Stimulated activated CD4-positive, alpha-beta T cell treated with anti-CD3 and anti-CD28 coated beads, Interleukin-2, amount 100 ng/mL, for 48 hours (primary cell): ENCODE data around the gene KCNJ10.
"Not testable (repeated sequence)": the region's sequence is repeated elsewhere in the genome, so short reads cannot be mapped to it uniquely, and the experiment has no call there.

Source experiments
- DNase-seq, 2 donors: peaks; one replicate each; pipeline ENCODE4 v3.0.0-alpha.2; 2020

KCNJ10 gene

DNA sequence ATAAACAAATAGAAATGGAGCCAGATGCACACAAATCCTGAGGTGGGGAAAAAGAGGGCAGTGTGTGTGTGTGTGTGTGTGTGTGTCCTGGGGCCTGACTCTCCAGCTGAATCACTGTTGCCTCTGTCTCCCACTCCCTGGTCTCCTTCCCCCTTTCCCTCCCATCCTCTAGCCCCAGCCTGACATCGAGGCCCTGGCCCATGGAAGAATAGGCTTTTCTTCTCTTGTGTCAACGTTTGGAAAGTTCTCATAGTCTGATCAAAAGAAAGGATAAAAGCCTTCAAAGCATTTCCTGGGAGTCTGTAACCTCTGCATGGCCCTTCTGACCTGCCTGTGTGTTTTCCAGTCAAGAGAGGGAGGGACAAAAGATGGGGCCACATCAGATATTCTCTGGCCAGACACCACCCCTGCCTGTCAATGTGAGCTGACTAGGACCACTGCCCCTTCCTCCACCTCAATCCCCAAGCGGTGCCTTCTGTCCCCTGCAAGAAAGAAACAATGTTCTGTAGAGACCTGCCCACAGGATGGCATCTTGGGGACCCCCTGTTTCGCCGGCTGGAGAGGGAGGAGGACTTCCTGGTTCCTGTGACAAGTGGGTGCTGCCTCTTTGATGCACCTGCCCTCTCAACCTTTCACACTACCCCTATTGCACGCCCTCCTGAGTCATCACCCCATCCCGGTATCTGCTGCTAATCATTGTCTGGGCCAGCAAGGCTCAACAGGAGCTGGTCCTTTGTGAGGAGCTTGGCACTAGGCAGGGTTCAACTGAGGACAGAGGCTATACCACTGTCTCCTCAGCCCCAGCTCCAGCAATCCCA is 16.2 kb downstream of the KCNJ10 start:
- no peak for DNase-seq

DNA sequence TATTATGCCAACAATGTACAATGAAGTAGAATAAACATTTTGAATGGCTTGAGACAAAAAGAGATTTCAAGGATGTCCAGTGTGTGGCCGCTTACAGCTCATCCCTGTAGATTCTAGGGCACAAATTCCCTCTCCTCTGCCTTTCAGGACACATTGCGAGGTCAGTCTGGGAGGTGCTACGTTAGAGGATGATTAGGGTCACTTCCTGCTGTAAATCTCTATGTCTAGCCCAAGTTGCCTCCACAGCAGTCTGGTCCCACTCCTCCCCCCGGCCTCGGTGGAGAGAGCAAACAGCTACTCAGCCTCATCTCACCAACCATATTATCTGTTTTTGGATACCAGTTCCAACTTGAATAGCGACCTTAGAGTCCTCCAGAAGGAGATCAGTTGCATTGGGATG is 17.0 kb downstream of the KCNJ10 start:
- no peak for DNase-seq

DNA sequence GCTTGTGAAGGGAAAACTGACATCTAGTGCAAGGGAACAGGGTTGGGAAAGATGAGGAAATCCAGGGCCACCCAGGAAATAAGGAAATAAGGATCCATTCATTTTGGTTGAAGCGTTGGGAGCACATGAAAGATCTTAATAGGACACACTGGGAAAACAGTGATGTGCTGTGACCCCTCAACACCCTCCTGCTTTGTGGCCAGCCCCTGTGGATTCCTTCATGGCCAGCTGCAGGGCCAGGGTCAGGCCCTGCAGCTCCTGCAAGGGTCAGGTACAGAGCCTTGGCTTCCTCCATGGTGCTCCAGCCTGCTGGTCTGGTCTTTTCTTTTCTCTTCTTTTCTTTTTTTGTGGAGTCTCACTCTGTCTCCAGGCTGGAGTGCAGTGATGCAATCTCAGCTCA is 19.3 kb downstream of the KCNJ10 start:
- no peak for DNase-seq

DNA sequence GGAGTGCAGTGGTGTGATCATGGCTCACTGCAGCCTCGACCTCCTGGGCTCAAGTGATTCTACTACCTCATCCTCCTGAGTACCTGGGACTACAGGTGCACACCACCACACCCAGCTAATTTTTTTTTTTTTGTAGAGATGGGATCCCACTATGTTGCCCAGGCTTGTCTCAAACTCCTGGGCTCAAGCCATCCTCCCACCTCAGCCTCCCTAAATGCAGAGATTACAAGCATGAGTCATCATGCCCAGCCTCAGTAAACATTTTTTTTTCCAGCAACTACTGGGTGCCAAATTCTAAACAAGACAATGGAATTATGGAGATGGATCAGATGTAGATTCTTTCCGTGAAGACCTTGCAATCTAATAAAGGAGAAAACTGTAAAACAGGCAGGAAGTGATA is 19.8 kb downstream of the KCNJ10 start:
- DNase-seq = not testable (repeated sequence)

DNA sequence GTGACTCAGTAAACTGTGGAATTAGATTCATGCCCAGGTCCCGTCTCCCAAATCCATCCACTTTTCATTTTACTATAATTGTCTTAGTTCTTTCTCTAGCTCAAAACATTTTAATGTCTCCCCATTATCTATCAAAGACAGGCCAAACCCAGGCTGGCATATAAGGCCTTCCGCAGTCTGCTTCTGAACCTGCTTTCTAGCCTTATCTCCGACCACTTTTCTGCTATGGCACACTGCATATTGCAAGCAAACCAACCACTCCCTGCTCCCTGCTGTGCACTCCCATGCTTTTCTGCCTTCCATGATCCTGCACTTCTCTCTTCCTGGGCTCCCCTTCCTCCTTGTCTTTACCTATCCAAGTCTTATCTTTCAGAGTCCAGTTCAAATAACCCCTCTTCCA is 20.9 kb downstream of the KCNJ10 start:
- no peak for DNase-seq

DNA sequence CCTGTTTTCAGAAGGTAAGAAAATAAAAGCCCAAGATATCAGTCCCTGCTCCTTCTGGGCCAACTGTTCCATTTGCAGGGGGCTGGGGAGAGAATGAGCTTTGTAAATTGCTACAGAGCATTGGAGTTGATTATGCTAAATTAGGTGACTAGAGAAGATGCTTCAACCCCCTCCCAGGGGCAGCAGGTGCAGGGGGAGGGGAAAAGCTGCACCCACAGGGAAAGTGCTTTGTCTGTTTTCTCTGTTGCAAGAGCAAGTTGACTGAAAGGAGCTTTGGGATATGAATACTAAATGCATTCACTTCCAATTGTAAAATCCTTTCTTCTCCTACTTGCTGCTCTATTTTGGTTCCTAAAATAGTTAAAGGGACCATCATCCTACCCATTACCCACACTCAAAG is 21.6 kb downstream of the KCNJ10 start:
- no peak for DNase-seq

DNA sequence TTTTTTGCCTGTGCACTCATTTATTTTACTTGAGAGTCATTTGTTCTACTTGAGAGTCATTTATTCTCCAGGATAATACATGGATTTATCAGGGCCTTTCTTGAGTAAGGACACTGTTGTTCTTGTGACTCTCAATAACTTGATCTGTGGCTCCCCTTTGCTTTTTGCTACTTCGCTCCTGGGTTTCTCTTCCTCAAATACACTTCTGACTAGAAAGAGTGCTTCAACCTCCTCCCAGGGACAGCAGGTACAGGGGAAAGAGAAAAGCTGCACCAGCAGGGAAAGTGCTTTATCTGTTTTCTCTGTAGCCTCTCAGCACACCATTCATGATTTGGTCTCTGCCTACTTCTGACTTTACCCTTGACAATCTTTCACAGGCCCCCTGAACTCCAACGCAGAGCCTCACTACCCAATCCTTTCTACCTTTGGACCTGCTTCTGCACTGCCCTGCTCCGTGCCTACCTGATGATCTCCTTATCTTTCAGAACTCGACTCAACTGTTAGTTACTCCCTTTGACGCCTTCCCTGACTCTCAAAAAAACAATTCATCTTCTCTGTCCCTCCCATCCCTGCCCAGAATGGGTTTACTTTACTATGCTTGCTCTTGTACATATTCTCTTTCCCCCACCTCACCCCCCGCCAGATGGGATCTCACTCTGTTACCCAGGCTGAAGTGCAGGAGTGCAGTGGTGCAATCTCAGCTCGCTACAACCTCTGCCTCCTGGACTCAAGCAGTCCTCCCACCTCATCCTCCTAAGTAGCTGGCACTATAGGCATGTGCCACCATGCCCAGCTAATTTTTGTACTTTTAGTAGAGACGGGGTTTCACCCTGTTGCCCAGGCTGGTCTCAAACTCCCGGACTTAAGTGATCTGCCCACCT is 22.6 kb downstream of the KCNJ10 start:
- DNase-seq = no peak

DNA sequence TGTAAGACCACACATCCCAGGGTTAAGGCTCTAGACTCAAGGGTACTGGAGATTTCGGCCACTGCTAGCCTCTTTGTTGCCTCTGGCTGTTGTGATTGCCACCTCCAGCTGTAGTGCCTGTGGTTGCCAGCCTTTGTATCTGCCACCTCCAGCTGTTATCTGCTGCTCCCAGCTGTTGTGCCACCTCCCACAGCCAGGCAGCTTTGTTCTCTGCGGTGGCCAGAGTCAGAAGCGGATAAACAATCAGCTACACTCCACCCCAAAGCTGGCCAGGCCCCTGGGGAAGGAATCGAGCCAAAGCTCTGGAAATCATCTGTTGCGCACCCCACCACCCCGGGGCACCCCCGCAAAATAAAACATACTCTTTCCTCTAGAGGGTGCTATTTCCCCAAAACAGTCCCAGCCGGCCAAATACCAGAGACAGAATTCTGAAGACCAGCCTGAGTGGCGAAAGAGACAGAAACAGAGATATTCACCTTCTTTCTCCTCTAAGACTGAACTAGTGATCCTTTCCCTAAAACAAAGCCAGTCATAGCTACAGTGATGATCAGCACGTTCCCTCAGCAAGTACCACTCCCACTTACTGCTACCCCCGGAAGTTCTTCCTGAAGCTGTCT is 23.4 kb downstream of the KCNJ10 start:
- DNase-seq = peak in 1 of 2 donors; percentile 32

DNA sequence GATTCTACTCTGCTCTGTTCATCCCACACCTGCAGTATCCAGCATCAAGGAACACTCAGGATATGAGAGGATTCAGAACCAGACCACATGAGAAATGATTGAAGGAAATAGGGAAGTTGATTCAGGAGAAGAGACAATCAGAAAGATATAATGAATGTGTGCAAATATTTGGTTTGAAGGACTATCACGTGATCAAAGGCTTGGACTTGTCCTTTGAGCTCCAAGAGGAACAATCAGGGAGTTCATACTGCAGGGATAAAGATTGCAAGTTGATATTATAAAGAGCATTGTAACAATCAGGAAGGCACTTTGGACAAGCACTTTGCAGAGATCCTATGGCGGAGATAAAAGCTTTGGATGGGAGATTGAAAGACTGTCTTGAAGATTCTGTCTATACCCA is 24.3 kb downstream of the KCNJ10 start:
- DNase-seq = no peak

DNA sequence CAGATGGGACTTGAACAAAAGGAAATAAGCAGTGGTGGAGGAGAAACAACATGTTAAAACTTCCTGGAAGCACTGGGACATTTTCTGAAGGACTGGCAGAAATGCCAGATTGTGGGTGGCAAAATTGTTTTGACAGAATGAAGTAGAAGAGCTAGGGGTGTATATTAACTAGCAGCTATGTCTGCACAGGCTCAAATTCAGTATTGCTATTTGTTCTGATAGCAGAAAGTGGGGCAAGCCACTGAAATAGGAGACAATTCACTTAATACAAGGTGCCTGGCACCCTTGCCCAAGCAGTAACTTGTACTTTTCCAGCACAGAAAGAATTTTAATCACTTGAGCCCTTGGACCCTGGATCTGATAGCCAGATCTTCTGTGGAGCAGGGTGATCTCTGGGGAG is 26.4 kb downstream of the KCNJ10 start:
- DNase-seq = no peak

DNA sequence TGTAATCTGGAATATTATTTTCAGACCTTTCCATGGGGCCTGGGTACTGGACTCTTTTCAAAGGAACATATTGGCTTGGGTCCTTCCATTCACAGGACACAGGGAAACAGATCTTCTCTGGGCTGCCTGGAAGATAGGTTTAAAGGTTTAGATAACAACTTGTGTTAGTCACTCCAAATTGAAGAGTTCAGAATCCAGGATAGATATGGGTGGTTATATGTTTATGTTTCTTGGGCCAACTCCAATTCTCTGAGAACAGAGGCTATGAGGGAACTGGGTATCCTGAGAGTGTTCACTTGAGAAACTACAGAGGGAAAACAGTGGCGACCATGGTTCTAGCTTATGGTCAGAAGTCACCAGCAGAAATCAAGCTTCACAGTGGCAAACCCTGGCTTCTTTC is 29.5 kb downstream of the KCNJ10 start:
- DNase-seq = no peak

DNA sequence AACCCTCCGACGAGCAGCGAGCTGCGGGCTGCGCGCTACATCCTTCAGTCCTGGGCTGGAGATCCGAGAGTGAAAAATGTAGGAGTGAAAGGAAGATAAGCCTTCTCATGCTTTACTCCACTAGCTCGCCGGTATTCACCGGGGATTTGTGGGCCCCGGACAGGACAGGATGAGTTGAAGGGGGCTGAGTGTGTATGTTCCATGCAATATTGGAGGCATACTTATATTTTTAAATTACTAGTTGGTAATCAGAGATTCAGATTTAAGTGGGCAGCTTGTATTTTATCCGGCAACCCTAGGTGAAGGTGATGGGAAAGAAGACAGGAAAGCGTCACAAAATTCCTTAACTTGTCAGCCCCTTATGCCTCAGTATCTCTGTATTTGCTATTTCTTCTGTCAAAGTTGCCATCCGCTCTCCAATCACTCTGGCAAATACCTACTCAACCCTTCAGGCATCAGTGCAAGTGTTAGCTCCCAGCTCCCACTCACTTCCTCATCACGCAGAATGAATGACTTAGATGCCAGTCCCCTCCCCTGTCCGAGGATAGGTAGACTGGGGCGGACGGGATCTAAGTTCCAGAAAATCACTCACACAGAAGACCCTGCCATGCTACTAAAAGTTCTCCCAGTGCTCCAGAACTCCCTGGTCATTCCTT is 37.7 kb downstream of the KCNJ10 start:
- no peak for DNase-seq

DNA sequence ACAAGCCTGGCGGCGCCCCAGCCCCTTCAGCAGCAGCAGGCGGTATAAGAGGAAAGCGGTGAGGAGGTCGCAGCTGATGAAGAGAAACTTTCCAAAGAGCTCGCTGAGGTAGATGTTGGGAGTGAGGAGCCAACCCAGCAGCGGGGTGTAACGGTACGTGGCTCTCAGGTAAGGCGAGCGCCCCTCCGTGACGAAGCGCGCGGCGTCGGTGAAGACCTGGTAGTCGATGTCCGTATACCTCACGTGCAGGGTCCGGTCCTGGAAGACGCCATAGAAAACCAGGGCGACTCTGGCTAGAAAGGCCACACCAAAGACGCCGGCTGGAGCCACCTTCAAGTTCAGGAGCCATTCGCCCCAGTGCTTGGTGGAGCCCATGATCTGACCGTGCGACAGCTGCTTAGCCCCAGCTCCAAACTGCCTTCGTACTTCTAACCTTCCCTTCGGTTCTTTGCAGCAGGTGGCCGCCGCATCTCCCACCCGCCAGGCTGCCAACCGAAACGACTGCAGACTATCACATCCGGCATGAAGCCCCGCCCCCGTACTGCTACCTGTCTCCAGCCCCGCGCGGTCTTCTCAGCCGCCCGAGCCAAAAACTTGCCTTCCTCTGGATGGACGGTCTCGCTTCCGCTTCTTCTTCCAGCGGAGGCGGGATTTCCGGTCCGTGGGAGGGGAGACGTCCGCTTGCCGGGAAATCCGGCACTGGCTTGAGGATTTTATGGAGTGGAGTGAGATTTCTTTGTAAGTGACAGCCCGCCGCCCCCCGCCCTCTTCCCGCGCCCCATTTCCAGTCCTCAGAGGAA is 38.4 kb downstream of the KCNJ10 start, which contains the start of gene PIGM:
TSS of gene PIGM (minus strand) at position 626 of the 800 bp plus-strand sequence. CDS start at position 375, 251 bp downstream.
- peak; percentile 90 to 93 for DNase-seq

DNA sequence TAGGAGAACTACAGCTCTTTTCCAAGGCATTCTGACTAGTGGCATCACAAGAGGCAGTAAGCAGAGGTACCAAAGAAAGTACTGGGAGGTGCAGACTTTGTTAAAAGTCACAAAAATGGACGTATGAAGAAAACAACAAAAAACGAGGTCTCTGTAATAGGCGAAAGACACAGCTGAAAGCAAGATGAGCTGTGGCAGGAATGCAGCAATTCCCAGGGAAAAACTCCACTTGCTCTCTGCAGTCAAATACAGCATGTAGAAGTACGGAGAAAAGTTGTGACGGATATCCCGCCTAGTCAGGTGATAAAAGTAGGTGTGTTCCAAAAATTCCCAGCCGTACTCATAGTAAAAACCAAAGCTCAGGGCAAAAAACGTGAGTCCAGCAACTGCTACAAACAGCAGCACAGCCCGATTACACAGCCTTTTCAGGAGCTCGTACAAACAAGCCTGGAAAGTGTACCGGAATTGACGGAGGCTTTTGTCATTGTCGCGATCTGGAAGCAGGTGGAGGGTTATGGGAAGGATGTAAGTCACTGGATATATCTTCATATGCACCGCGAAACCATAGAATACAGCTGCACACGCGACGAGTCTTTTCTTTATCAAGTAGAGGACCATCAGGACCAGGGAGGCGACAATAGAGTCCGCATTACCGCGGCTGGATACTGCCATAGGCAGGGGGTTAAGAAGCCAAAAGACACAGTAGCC is 39.1 kb downstream of the KCNJ10 start:
- DNase-seq = no peak

DNA sequence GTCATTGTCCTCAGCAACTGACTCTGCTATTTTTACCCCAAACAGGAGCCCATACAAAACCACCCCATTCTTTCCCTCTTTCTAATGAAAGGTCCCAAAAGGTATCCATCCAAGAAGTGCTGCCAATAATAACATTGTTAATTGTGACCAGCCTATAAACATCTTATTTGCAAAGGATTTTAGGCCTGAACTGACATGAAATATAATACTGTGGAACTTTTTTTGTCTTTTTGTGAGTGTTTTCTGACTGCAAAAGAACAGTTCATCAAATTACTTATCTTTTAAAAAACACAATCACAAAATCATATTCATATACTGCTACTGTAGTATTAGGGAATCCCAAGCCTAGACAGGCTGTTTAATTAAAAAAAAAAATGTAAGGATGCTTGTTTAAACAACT is 41.5 kb downstream of the KCNJ10 start:
- no peak for DNase-seq

DNA sequence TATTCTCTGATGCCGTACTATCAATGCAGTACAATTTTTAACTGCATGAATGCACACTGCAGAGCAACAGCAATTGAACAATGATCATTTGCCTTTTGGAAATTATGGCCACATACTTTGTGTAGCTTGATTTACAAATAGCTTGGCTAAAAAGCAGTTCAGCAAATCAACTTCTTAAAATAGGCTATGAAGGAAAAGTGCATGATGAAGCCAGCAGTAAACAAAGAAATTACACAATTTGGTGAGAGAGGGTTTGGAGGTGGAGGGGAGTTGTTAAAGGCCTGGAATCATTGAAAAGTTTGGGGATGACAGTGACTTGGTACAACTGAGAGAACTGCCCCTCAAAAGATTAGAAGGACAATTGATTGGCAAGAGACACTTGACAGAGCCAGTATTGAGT is 44.6 kb downstream of the KCNJ10 start:
- no peak for DNase-seq

DNA sequence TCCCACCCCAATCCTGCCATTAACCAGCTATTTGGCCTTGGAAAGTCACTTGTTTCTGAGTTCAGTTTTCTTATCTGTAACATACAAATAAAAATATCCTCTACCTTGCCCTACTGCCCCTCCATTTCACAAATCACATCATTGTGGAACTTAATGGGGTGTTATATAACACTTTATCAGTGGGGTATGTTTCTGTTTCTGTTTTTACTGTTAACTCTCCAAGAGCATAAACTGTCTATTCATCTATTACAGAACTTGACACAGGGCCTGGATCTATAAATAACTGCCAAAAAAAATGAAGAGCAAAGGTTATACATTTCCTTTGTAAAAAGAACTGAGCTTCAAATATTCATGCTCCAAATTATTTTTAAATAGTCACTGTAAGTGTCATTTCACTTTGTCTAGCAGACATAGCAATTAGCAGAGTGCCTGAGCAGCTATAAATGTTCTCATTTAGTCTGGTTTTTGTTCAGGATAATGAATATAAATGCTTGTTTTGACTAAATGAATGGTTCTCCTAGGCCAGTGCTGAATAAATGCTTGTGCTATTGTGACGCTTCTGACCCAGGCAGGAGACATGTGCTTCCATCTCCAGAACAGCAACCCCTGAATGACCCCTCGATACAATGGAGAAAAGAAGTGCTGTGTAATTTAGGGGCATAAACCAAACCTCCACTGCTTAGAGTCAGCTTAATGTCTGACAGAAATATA is 45.6 kb downstream of the KCNJ10 start:
- DNase-seq = no peak

DNA sequence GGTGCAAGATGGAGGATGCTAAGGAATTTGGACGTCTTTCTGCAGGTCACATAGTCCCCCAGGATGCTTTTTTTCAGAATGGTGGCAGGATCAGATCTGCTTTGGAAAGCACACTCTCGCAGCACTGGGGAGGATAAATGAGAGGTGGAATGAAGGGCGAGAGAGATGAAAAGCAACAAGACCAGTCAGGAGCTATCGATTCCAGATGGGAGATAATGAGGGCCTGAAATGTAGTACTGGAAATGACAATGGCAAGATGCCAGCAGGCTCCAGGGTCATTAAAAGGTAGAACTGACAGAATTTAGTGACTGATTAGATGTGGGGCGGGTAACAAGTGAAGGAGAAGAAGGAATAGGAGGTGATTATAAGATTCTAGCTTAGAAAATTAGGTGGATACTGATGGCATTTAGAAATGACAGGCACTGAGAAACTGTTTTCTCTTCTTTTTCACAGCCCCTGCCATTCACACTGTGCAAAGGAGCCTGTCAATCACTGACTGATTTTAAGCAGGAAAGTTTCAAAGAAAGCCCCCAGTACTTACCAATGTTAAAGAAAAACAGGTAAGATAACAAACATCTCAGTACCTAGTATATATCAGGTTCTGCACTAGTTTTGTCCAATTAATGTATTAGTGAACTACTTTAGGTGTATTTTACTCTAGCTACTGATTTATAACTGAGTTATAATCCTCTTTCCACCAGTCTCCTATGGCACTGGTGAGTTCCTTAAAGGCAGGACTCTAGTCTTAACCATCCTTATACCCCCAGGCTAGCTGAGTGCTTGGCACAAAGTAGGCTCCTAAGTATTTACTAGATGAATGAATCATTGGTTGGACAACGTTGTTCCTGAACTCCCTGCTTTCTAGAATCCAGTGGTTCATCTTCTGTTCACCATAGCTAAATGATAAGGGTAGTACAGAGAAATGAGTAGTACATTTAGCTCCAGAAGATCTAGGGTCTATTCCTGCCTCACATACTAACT is 47.3 kb downstream of the KCNJ10 start:
- no peak for DNase-seq

DNA sequence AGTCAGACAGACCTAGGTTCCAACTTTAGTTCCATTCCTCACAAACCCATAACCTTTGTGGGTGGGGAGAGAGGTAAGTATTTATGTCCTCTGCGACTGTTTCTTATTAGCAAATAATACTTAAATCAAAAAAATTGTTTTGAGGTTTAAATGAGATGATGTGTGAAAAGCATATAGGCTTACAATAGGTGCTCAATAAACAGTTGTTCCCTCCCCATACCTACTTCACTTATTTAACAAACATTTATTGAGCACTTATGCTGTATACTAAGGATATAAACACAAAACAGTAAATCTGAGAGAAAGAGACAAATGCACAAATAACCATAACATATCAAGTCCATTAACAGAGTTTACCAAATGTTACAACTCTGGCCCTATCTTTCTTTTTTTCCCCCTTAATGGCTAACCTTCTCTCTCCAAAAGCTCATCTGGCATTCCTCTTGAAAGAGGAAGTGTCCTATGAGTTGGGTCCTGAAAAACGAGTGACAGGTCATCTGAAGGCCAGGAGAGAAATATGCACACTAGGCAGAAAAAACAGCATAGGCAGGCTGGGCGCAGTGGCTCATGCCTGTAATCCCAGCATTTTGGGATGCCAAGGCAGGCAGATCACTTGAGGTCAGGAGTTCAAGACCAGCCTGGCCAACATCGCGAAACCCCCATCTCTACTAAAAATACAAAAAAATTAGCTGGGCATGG is 48.4 kb downstream of the KCNJ10 start:
- DNase-seq = no peak
